ENCODE data around the gene LONRF3.
"Not testable (repeated sequence)": the region's sequence is repeated elsewhere in the genome, so short reads cannot be mapped to it uniquely, and the experiment has no call there.

- TF ChIP-seq EZH2 (IDR thresholded peaks at IDR 0.05; ENCODE audit: insufficient read depth, poor library complexity, severe bottlenecking); EZH2phosphoT487 (IDR thresholded peaks at IDR 0.05; ENCODE audit: insufficient read depth, low read depth): not testable (repeated sequence)
These were observed 51.9 kb downstream of the LONRF3 start for GRCh38 chrX:119026344-119026743.

Measured in GM23248 (cell line).